Retina (tissue), 1 donor: ENCODE measurements around the gene TRPM2.
"Not testable (repeated sequence)": the region's sequence is repeated elsewhere in the genome, so short reads cannot be mapped to it uniquely, and the experiment has no call there.

Source experiments
- DNase-seq: peaks from one replicate; pipeline ENCODE4 v3.0.0-alpha.2; 2016

Gene TRPM2

GRCh38 chr21:44398499-44398898, 45.1 kb downstream of the TRPM2 start:
- no peak for DNase-seq

GRCh38 chr21:44399151-44399954, 45.9 kb downstream of the TRPM2 start:
- no peak for DNase-seq

- no peak for DNase-seq
Observed at GRCh38 chr21:44399955-44400790, 46.8 kb downstream of the TRPM2 start.

GRCh38 chr21:44400791-44401385, 47.5 kb downstream of the TRPM2 start:
- DNase-seq, result no peak

- no peak for DNase-seq
Observed at GRCh38 chr21:44401386-44402160, 48.2 kb downstream of the TRPM2 start.

- DNase-seq, result no peak
Observed at GRCh38 chr21:44402323-44403105, 49.1 kb downstream of the TRPM2 start.

- no peak for DNase-seq
Observed at GRCh38 chr21:44403106-44404020, 49.9 kb downstream of the TRPM2 start.

GRCh38 chr21:44404482-44404881, 51.1 kb downstream of the TRPM2 start:
- DNase-seq, result not testable (repeated sequence)

- DNase-seq, result no peak
Observed at GRCh38 chr21:44405091-44405947, 51.9 kb downstream of the TRPM2 start.

GRCh38 chr21:44405948-44406872, 52.8 kb downstream of the TRPM2 start:
- no peak for DNase-seq

- DNase-seq, result no peak
Observed at GRCh38 chr21:44406953-44407352, 53.5 kb downstream of the TRPM2 start.

- no peak for DNase-seq
Observed at GRCh38 chr21:44407493-44407892, 54.1 kb downstream of the TRPM2 start.

GRCh38 chr21:44408226-44408625, 54.8 kb downstream of the TRPM2 start:
- no peak for DNase-seq

GRCh38 chr21:44413566-44414290, 60.3 kb downstream of the TRPM2 start:
- no peak for DNase-seq

- no peak for DNase-seq
Observed at GRCh38 chr21:44414291-44415072, 61.1 kb downstream of the TRPM2 start.

- DNase-seq, result no peak
Observed at GRCh38 chr21:44415073-44416025, 61.9 kb downstream of the TRPM2 start.
